K562 (cell line): Measurements from ENCODE around the gene HS6ST1. TPM values are rescaled to one million over a fixed set of nuclear protein-coding genes. Genes with fewer than 3 reads are reported as not detected.

ENCODE experiments used
- E2F3 ChIP-seq: fragments of 250-450 bp; sonication (Bioruptor Pico); IDR thresholded peaks from 2 replicates; pipeline ENCODE4 v1.4.0; 2020; ENCODE audit warnings: mild to moderate bottlenecking
- EGR1 ChIP-seq: fragments of 450-650 bp; conservative IDR thresholded peaks from 2 replicates; pipeline ENCODE4 v1.6.1; 2017; ENCODE audit warnings: mild to moderate bottlenecking
- GABPB1 ChIP-seq: sonication (generic); formaldehyde crosslinking; IDR thresholded peaks from 2 replicates; pipeline ENCODE4 v1.8.0; 2022; ENCODE audit warnings: mild to moderate bottlenecking, missing genetic modification reagents
- KDM5B ChIP-seq: fragments of 200-600 bp; sonication (generic); IDR thresholded peaks from 2 replicates; pipeline ENCODE4 v1.6.1; 2012; ENCODE audit warnings: low read depth, mild to moderate bottlenecking, moderate library complexity, low read length, control low read depth, inconsistent platforms; ENCODE audit not compliant: insufficient replicate concordance
- MXD1 ChIP-seq: fragments of 250-450 bp; sonication (Bioruptor Pico); IDR thresholded peaks from 2 replicates; pipeline ENCODE4 v1.8.0; 2021; ENCODE audit warnings: borderline replicate concordance, mild to moderate bottlenecking, moderate library complexity; ENCODE audit not compliant: poor library complexity, severe bottlenecking
- NR2C1 ChIP-seq, 2 experiments: fragments of 450-650 bp; IDR thresholded peaks; 2 replicates each; pipeline ENCODE4 v1.6.1; 2017; ENCODE audit warnings: mild to moderate bottlenecking in 2 of 2, antibody characterized with exemption in 1 of 2, inconsistent platforms in 1 of 2, missing compliant biosample characterization in 1 of 2, missing genetic modification characterization in 1 of 2
- PHB2 ChIP-seq: fragments of 450-650 bp; IDR thresholded peaks from 2 replicates; pipeline ENCODE4 v1.6.1; 2017; ENCODE audit warnings: low read depth
- TARDBP ChIP-seq: fragments of 450-650 bp; IDR thresholded peaks from 2 replicates; pipeline ENCODE4 v1.6.1; 2016
- ZFP36 ChIP-seq: fragments of 150-350 bp; IDR thresholded peaks from 2 replicates; pipeline ENCODE4 v1.6.1; 2018; ENCODE audit warnings: low read length, low read depth; ENCODE audit not compliant: partially characterized antibody
- ZNF282 ChIP-seq: sonication (generic); formaldehyde crosslinking; IDR thresholded peaks from 2 replicates; pipeline ENCODE4 v1.8.1; 2023; ENCODE audit warnings: missing genetic modification reagents
- ZNF318 ChIP-seq, 2 experiments: fragments of 450-650 bp; IDR thresholded peaks; 2 replicates each; pipeline ENCODE4 v1.6.1; 2016; ENCODE audit warnings: mild to moderate bottlenecking in 2 of 2, borderline replicate concordance in 1 of 2, low read depth in 1 of 2, moderate library complexity in 1 of 2
- ZNF507 ChIP-seq: conservative IDR thresholded peaks from 2 replicates; pipeline ENCODE4 v1.6.1; 2017; ENCODE audit warnings: missing genetic modification characterization, missing compliant biosample characterization
- ZNF740 ChIP-seq, 3 experiments: fragments of 200-800 bp in 1 of 3; sonication (Bioruptor generic) in 1 of 3; sonication (generic) in 1 of 3; formaldehyde crosslinking in 1 of 3; IDR thresholded peaks; 2 replicates each; pipeline versions ENCODE4 v1.6.1 to v1.8.0; 2016 to 2022; ENCODE audit warnings: mild to moderate bottlenecking in 2 of 3, missing compliant biosample characterization in 2 of 3, missing genetic modification characterization in 2 of 3, missing genetic modification reagents in 1 of 3
- polyA plus RNA-seq, 8 experiments: library from polyadenylated mRNA; depleted of rRNA in 4 of 8; stranded (reverse) in 5 of 8; unstranded in 3 of 8; fragments of >200 nt; fragmentation: Nextera tagmentation in 2 of 8; fragmentation: Illumina TruSeq in 1 of 8; extraction: Ambion mirVana in 2 of 8; extraction: Trizol in 1 of 8; gene quantifications; 2 replicates each; pipeline versions ENCODE4 v1.2.1 to v1.2.3, GENCODE V29; 2011 to 2014; ENCODE audit warnings: inconsistent platforms in 1 of 8, missing spikeins in 1 of 8
- total RNA-seq, 7 experiments: library from RNA; depleted of rRNA in 6 of 7; stranded (reverse); fragments of >200 nt in 6 of 7; fragmentation: Illumina TruSeq in 2 of 7; extraction: Trizol in 2 of 7; gene quantifications; 2 replicates each; pipeline versions ENCODE4 v1.2.1 to v1.2.3, GENCODE V29; 2011 to 2021; ENCODE audit warnings: low replicate concordance in 1 of 7
- TF ChIP-seq, protein P1 (sequence below), 2 experiments: fragments of 450-650 bp; conservative IDR thresholded peaks; 2 replicates each; pipeline ENCODE4 v1.6.1; 2017; ENCODE audit warnings: mild to moderate bottlenecking in 2 of 2, moderate library complexity in 2 of 2

HS6ST1 gene
- total and polyA plus RNA-seq, 9 of the 15 experiments (the other 6 are each of a cell fraction or from before 2014, with no cell fraction given): 0.06 to 7.4 (median 3.8) TPM

GRCh38 chr2:128309280-128310093, 9.2 kb downstream of the HS6ST1 start (continued):
- TF ChIP-seq, protein P1, sequence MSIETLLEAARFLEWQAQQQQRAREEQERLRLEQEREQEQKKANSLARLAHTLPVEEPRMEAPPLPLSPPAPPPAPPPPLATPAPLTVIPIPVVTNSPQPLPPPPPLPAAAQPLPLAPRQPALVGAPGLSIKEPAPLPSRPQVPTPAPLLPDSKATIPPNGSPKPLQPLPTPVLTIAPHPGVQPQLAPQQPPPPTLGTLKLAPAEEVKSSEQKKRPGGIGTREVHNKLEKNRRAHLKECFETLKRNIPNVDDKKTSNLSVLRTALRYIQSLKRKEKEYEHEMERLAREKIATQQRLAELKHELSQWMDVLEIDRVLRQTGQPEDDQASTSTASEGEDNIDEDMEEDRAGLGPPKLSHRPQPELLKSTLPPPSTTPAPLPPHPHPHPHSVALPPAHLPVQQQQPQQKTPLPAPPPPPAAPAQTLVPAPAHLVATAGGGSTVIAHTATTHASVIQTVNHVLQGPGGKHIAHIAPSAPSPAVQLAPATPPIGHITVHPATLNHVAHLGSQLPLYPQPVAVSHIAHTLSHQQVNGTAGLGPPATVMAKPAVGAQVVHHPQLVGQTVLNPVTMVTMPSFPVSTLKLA (conservative IDR thresholded peaks at IDR 0.05): peak; percentile 15 to 58; a peak in 1 of 4 replicates
- TF ChIP-seq TARDBP: no peak
- no peak for TF ChIP-seq ZNF740 (CRISPR knock-in tag; IDR thresholded peaks at IDR 0.05)
- TF ChIP-seq ZNF740 (tag; IDR thresholded peaks at IDR 0.05): no peak
- TF ChIP-seq GABPB1 (CRISPR knock-in tag): no peak; the same call in 1 of the 2 replicates
- TF ChIP-seq ZNF318 (IDR thresholded peaks at IDR 0.05; ENCODE audit: borderline replicate concordance in 1 of 2, low read depth in 1 of 2): peak in 1 of 2 experiments; percentile 62; a peak in 1 of 4 replicates
- TF ChIP-seq PHB2: no peak
- no peak for TF ChIP-seq ZNF507 (tag)
- TF ChIP-seq E2F3 (CRISPR knock-in tag): no peak
- peak; percentile 38; the same call in 1 of the 2 replicates for TF ChIP-seq NR2C1 (IDR thresholded peaks at IDR 0.05)
- TF ChIP-seq NR2C1 (tag; IDR thresholded peaks at IDR 0.05): peak; percentile 25; the same call in 1 of the 2 replicates
- no peak for TF ChIP-seq KDM5B
- peak; percentile 80 for TF ChIP-seq EGR1
- no peak for TF ChIP-seq ZNF282 (CRISPR knock-in tag)
- no peak for TF ChIP-seq ZFP36
- no peak for TF ChIP-seq MXD1 (CRISPR knock-in tag)
